Kidney (tissue), 14 donors: ENCODE results near the gene CDC25A. TPM values are rescaled to one million over a fixed set of nuclear protein-coding genes. Genes with fewer than 3 reads are reported as not detected.

Experiments used
- DNase-seq, 5 donors: peaks; one replicate each; pipeline ENCODE4 v3.0.0-alpha.2; 2013 to 2020
- FAIRE-seq: peaks from 2 replicates; lab custom pipeline; 2012; peaks lifted over from hg19 to GRCh38; lab: Jason Lieb, UNC
- H3K27ac ChIP-seq, 2 donors: one replicate each; pipeline ENCODE4 v1.7.0; 2013; ENCODE audit warnings: low read depth in 2 of 2, low read length in 2 of 2, inconsistent platforms in 1 of 2
- H3K27me3 ChIP-seq: one replicate; pipeline ENCODE4 v1.7.1; 2013; ENCODE audit warnings: low read length, inconsistent platforms; ENCODE audit not compliant: control insufficient read depth, insufficient read depth
- H3K36me3 ChIP-seq, 3 donors: one replicate each; pipeline versions ENCODE4 v1.7.0 to v1.7.1; 2013; ENCODE audit warnings: low read length in 3 of 3, control low read depth in 1 of 3, inconsistent platforms in 1 of 3; ENCODE audit not compliant: insufficient read depth in 3 of 3, control insufficient read depth in 2 of 3
- H3K4me1 ChIP-seq, 3 donors: one replicate each; pipeline versions ENCODE4 v1.7.0 to v1.7.1; 2013; ENCODE audit warnings: low read length in 3 of 3, inconsistent platforms in 1 of 3, low read depth in 1 of 3; ENCODE audit not compliant: control insufficient read depth in 2 of 3, insufficient read depth in 2 of 3
- H3K4me3 ChIP-seq, 3 donors: one replicate each; pipeline versions ENCODE4 v1.7.0 to v1.8.1; 2013; ENCODE audit warnings: low read length in 3 of 3, control low read depth in 1 of 3, inconsistent platforms in 1 of 3
- H3K9ac ChIP-seq, 3 donors: one replicate each; pipeline versions ENCODE4 v1.7.0 to v1.7.1; 2013; ENCODE audit warnings: low read length in 3 of 3, control low read depth in 1 of 3, inconsistent platforms in 1 of 3
- H3K9me3 ChIP-seq, 3 donors: one replicate each; pipeline versions ENCODE4 v1.7.0 to v1.7.1; 2013; ENCODE audit warnings: low read length in 3 of 3, control low read depth in 1 of 3, inconsistent platforms in 1 of 3; ENCODE audit not compliant: control insufficient read depth in 2 of 3, insufficient read depth in 1 of 3
- CTCF ChIP-seq: IDR thresholded peaks from 3 replicates; pipeline ENCODE4 v1.5.1; 2012; ENCODE audit warnings: mild to moderate bottlenecking, moderate library complexity, borderline replicate concordance; ENCODE audit not compliant: insufficient read depth; ENCODE audit errors: extremely low read depth
- intact Hi-C: fragments of 100-400 bp; cut with DNase I; formaldehyde crosslinking; loops from one replicate; pipeline ENCODE4 v1.11.1; 2022
- polyA plus RNA-seq: library from polyadenylated mRNA; stranded (reverse); fragments of 350-450 nt; fragmentation: Illumina TruSeq; extraction: RNeasy Lipid Tissue Mini Kit (QIAGEN cat#74804); gene quantifications from one replicate; pipeline ENCODE4 v1.2.3, GENCODE V29; 2014; ENCODE audit warnings: low read depth, low replicate concordance; ENCODE audit not compliant: insufficient read depth
- total RNA-seq: library from RNA; stranded (reverse); fragmentation: NEBNext Ultra II Directional; extraction: Animal tissue kit (Norgen Biotek cat#: 25700); gene quantifications from one replicate; pipeline ENCODE4 v1.2.1, GENCODE V29; 2021
- donor health status: control.
- donor health status: control.
- donor health status: control.
- donor health status: control.
- donor health status: control.
- donor health status: DM: yes; HTN: yes; CAD: no.
- donor health status: Normal renal cell carcinoma (clear cell type).

Gene CDC25A
- total and polyA plus RNA-seq, 2 donors from 2014 or later: 0.88 to 1.6 TPM

- Histone ChIP-seq H3K9ac (no peak overlapping the region), H3K4me1 (peaks cover 0 to 6% (median 0%) of the 10 kb centered on the region in 3 donors), H3K36me3 (no peaks in the 10 kb centered on the region), H3K4me3 (peak overlapping the region; percentile 17 to 55 (median 49)), H3K27me3 (no peaks in the 10 kb centered on the region), H3K27ac (no peak overlapping the region), H3K9me3 (no peaks in the 10 kb centered on the region)
- FAIRE-seq: no peak
- peak; percentile 60 for TF ChIP-seq CTCF
- intact Hi-C loops: no loop called here
- peak; percentile 78 to 92 (median 86) for DNase-seq
Observed at GRCh38 chr3:48232734-48233133, 44.5 kb upstream of the CDC25A start.

- H3K27ac ChIP-seq: no peak overlapping the region
- DNase-seq: peak in 1 of 5 donors; percentile 4
- no peaks in the 10 kb centered on the region for H3K9me3 ChIP-seq
- H3K9ac ChIP-seq: no peak overlapping the region
- H3K4me3 ChIP-seq: no peak overlapping the region
- H3K36me3 ChIP-seq: no peaks in the 10 kb centered on the region
- H3K27me3 ChIP-seq: no peaks in the 10 kb centered on the region
- FAIRE-seq: no peak
- TF ChIP-seq CTCF: no peak
- intact Hi-C loops: no loop called here
- H3K4me1 ChIP-seq: peaks cover 0 to 6% (median 0%) of the 10 kb centered on the region in 3 donors
Observed at GRCh38 chr3:48232232-48232631, 44.0 kb upstream of the CDC25A start.

- Histone ChIP-seq H3K36me3 (no peaks in the 10 kb centered on the region), H3K27me3 (no peaks in the 10 kb centered on the region), H3K4me3 (no peak overlapping the region), H3K27ac (no peak overlapping the region), H3K9ac (no peak overlapping the region), H3K9me3 (no peaks in the 10 kb centered on the region), H3K4me1 (no peaks in the 10 kb centered on the region)
- intact Hi-C loops: no loop called here
- DNase-seq: no peak
- no peak for TF ChIP-seq CTCF
- FAIRE-seq: no peak
Observed at GRCh38 chr3:48226939-48227338, 38.7 kb upstream of the CDC25A start.

- DNase-seq: no peak
- no peaks in the 10 kb centered on the region for H3K36me3 ChIP-seq
- no peak overlapping the region for H3K27ac ChIP-seq
- H3K9me3 ChIP-seq: no peaks in the 10 kb centered on the region
- FAIRE-seq: no peak
- H3K4me1 ChIP-seq: no peaks in the 10 kb centered on the region
- H3K4me3 ChIP-seq: no peak overlapping the region
- H3K9ac ChIP-seq: no peak overlapping the region
- no peaks in the 10 kb centered on the region for H3K27me3 ChIP-seq
- TF ChIP-seq CTCF: no peak
- intact Hi-C loops: no loop called here
Observed at GRCh38 chr3:48225587-48225986, 37.4 kb upstream of the CDC25A start.
